HG02623 (cell line): ENCODE measurements around the gene MOB3A.
"Not testable (repeated sequence)": the region's sequence is repeated elsewhere in the genome, so short reads cannot be mapped to it uniquely, and the experiment has no call there.

Experiments
- ATAC-seq: cut with Tn5 transposase; IDR thresholded peaks from one replicate; pipeline ENCODE4 v1.9.1; 2021; ENCODE audit warnings: moderate library complexity; ENCODE audit not compliant: unreplicated experiment

MOB3A gene

DNA sequence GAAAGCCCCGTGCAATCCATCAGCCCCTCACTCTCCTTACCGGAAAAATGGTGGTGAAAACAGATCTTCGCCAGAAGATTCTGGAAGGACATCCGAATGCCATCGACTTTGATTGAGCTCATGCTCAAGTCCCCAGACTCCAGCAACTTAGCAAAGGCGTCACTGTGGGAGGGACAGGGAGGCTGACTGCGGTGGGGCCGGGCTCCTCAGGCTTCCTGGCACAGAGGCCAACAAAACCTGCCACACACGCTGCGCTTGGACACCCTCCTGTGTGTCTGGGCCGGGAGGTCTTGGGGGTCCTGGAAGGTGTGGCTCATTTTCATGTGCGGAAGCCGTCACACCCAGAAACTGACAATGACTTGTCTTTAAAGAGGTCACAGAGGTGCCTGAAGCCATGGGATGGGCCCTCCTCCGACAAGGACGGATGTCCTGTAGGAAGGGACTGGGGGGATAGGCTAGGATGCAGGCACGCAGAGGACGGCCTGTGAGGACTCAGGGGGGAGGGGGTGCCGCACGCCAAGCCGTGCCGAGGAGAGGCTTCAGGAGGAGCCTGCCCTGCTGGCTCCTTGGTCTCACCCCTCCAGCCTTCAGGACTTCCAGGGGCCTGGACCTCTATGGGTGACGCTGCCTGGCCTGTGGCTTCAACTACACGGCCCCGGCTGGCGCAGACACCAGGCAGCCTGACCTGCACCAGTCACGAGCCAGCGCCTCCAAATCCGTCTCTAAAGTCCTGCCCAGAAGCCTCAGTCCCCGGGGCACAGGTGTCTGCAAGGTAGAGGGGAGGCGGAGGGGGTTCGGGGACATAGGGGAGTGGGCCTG lies 13.1 kb upstream of the MOB3A start:
- ATAC-seq = no peak

DNA sequence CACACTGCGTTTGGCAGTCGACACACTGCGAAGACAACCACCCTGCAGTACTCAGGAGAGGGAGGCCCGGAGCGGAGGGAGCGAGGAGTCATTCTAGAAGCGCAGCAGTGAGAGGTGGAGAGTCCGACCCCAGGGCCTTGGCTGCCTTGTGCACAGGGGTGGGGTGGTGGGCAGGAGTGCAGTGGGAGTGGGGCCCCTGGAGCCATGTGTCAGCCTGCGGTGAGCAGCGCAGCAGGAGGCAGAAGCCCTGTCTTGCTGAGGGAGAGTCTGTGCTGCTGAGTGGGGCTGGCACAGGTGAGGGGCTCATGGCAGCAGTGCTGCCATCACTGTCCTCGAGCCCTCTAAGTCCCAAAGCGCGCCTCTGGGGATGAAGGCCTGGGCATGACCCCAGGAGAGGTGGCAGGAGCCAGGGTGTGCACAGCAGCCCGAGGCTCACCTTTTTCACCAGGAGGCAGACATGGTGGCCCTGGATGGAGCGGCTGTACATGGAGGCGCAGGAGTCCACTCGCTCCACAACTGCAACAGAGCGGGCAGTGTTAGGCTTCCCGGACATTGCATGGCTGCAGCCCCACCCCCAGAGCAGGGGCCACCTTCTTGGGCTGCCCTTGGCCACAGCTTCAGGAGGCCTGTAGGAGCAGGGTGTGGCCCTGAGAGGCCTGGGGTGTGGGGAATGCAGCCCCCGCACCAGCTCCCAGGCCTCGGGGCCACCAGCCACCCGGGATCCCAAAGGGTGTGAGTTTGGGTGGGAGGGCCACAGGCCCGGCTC lies 12.3 kb upstream of the MOB3A start:
- ATAC-seq = no peak

DNA sequence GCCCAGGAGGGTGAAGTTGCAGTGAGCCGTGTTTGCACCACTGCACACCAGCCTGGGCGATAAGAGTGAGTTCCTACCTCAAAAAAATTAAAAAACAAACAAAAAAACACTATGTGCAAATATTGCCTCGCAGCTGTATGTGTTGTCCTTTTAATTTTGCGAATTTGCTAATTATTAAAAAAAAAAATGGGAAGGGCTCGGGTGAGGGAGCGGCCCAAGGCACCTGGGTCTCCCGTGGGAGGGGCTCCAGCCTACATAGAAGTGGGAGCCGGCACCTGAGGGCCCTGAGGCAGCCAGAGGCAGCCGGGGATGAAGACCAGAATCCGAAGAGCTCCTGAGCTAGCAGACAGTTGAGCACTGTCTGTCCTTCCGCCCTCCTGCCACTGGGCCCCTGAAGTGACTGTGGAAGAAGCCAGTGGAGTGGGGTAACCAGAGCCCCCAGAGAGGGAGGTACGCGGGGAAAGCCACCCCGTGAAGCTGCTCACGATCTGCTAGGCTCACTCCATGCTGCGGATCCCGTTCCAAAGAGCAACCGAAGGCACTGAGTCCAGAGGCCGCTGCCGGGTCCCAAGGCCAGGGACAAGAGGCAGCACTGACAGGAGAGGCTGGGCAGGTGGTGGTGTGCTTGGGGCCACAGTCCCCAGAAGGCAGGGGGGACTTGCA lies 7.0 kb upstream of the MOB3A start:
- ATAC-seq = no peak

DNA sequence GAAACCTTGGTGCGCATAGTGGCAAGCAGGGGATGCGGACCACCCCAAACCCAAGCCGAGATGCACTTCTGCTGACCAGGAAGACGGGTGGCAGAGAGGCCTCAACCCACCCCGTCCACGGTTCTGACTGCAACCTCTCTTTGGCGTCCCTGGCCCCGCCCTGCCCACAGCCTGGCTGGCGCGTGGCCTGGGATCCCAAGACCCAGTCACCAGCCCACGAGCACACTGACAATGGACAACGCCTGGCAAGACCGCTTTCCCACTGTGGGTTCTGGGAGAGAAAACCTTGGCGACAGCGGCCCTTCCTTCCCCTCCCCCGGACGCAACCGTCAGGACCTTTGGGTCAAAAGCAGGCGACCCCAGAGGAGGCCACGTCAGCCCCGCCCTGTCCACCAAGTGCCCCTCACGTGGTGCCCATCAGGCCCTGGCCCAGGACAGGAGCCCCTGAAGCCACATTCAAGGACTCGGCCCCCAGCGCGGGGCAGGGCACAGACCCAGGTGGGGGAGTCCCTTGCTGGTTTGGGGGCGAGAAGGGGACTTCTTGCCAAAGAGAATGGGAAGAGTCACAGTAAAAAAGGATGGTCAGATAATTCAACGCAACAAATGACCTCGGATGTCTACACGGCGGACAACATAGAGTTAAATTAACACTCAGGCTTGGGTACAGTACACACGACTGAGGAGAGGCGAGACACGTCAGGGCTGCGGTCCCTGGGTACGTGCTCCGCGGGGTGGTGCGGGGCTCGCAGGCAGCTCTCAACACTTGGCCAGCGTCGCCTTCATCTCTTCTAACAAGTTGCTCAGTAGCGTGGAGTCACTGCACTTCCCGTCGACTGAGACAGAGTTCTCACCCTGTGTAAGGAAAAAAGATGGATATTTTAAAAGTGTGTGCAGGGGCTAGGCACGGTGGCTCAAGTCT lies 5.5 kb upstream of the MOB3A start:
- no peak for ATAC-seq

DNA sequence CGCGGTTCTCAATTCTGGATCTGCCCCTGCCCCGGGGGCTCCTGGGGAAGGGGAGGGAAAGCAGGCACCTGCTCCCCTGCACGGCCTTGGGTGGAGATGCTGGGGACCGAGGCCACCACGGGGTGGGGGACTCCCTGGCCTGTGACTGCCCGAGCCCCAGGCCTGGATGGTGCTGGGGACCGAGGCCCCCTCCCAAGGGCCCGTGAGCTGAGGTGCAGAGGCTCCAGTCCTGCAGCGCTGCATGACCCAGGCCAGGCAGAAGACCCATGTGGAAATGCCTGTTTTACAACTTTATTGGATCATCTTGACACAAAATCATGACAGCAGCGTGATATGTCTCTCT lies 4.6 kb upstream of the MOB3A start:
- ATAC-seq = no peak

DNA sequence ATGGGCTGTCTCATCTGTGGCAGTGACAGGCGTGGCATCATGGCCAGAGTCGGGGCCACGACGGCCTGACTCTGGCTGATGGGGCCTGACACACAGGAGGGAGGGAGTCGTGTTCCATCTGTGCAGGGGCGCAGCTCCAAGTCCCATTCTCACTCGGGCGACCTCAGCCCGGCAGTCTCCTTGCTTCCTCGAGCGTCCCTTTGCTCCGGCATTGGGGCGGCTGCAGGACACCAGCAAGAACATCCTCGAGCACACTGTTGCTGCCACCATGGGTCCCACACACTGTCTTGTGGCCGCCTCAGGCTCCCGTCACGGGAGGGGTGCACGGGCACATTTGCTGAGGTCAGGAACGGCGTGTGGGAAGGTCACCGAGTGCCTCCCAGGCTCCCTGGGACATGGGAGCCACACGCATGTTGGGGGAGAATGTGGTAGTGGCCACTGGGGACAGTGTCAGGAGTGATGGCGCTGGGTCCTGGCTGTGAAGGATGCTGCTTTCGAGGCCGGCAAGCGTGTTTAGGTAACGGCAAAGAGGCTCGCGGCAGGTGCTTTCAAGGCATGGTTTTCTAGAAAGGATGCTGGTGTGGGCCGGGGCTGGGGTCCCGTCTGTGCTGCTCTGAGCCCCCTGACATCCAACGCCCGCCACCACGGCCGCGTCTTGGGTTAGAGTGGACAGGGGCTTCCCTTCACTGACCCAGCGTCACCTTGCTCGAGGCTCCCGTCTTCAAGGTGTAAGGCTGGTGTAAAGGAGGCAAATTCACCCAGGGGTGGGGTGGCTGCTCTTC lies 4.0 kb upstream of the MOB3A start:
- ATAC-seq = no peak

DNA sequence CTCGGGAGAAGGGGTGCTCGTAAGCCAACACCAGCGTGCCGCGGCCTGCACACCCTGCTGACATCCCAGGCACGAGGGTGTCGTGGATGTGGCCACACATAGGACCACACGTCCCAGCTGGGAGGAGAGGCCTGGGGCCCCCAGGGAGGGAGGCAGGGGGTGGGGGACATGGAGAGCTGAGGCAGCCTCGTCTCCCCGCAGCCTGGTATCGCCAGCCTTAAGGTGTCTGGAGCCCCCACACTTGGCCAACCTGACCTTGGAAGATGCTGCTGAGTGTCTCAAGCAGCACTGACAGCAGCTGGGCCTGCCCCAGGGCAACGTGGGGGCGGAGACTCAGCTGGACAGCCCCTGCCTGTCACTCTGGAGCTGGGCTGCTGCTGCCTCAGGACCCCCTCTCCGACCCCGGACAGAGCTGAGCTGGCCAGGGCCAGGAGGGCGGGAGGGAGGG lies 3.0 kb upstream of the MOB3A start:
- no peak for ATAC-seq

DNA sequence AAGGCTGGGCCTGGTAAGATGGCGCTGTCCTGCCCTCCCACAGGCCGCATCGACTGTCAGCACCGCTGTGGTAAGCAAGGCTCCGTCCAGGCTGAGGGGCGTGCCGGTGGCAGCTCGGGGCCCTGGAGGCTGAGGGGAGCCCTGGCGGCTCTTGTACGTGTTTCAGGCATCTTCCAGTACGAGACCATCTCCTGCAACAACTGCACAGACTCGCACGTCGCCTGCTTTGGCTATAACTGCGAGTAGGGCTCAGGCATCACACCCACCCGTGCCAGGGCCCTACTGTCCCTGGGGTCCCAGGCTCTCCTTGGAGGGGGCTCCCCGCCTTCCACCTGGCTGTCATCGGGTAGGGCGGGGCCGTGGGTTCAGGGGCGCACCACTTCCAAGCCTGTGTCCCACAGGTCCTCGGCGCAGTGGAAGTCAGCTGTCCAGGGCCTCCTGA lies 1.8 kb upstream of the MOB3A start:
- ATAC-seq = no peak

DNA sequence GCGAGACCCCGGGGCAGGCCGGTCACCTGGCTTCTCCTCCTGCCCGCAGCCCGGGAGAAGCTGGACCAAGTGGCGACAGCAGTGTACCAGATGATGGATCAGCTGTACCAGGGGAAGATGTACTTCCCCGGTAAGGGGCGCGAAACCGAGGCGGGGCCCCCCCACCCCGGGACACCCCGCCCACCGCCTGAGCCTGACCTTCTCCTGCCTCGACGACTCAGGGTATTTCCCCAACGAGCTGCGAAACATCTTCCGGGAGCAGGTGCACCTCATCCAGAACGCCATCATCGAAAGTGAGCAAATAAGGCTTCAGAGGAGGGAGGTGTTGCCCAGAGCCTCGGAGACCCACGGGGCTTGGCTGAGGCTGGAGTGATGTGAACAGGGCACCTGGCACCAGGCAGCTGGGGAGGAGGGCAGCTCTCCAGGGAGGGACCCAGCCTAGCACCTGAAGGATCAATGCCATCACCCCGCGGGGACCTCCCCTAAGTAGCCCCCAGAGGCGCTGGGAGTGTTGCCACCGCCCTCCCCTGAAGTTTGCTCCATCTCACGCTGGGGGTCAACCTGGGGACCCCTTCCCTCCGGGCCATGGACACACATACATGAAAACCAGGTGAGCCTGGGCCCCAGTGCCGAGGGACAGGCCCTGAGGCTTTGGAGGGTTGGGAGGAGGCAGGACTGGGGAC lies 1.2 kb upstream of the MOB3A start:
- no peak for ATAC-seq

DNA sequence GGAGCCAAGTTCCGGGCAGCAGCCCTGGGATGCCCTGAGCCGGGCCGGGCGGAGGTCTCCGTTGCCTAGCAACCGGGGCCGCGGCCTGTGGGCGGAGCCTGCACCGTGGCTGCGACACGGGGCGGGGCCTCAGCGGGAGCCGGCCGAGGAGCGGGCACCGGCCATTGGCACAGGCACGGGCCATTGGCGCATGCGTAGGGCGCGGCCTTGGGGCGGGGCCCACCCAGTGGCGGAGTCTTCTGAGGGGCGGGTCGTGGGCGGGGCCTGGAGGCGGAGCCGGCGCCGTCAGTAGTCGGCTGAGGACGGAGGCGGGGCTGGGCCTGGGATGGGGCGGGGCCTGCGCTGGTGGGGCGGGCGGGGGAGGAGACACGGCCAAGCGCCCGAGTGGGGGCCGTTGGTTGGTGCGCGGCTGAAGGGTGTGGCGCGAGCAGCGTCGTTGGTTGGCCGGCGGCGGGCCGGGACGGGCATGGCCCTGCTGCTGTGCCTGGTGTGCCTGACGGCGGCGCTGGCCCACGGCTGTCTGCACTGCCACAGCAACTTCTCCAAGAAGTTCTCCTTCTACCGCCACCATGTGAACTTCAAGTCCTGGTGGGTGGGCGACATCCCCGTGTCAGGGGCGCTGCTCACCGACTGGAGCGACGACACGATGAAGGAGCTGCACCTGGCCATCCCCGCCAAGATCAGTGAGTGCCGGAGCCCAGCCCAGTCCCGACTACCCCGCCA lies 515 bp upstream of the MOB3A start, which contains the start of gene IZUMO4:
Gene IZUMO4, plus strand, starts transcription at position 436 of the 723 bp plus-strand sequence. Its CDS starts 31 bp downstream, at position 467.
- peak; percentile 61 for ATAC-seq

DNA sequence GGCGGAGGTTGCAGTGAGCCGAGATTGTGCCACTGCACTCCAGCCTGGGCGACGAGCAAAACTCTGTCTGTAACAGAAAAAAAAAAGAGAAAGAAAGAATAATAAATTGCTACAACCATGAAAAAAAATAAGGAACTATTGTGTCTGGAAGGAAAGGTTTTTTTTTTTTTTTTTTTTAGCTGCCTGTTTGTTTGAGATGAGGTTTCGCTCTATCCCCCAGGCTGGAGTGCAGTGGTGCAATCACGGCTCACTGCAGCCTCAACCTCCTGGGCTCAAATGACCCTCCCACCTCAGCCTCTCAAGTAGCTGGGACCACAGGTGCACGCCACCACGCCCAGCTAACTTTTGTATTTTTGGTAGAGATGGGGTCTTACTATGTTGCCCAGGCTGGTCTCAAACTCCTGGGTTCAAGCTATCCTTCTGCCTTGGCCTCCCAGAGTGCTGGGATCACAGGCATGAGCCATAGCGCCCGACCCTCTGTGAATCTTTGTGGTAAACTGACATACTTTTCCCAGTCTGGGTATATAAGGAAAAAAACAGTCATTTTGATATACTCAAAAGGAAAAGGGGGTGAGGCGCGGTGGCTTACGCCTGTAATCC lies 4.1 kb downstream of the MOB3A start:
- not testable (repeated sequence) for ATAC-seq

DNA sequence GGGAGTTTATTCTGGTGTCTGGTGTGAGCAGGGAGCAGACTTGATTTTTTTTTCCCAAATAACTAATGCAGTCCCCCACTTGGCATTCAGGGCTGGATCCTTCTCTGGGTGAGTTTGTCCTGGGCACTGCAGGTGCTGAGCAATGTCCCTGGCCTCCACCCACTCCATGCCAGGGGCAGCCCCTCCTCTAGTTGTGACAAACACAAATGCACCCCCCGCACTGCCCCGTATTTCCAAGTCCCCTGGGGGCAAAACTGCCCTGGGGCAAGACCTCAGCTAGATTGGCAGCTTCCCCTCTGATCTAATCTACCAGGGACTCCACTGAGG lies 6.4 kb downstream of the MOB3A start:
- ATAC-seq = no peak

DNA sequence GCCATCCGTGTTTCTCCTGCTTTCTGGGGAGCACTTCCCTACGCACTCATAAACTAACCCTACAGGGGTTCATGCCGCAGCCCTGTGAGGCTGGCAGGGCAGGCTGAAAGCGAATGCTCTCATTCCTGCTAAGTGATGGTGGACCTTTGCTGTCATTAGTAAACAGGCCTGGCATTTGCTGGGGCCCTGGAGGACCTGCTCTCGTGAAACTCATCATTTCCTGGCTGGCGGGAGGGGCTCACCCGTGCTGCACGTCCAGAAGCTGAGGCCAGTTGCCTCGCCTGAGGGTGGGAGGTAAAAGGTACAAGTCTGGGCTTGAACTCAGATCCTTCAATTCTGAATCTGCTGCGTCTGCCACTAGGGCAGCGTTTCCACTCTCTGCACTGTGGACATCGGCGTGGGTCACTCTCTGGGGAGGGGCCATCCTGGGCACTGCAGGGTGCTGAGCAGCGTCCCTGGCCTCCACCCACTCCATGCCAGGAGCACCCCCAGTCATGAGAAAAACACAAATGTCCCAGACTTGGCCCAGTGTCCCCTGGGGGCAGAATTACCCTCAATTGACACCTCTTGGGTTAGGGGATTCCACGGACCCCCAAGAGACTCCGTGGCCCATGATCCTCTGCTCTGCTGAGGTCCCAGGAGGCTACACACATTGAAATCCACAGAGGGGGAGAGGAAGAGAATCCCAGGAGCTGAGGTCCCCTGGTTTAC lies 7.0 kb downstream of the MOB3A start:
- ATAC-seq = no peak

DNA sequence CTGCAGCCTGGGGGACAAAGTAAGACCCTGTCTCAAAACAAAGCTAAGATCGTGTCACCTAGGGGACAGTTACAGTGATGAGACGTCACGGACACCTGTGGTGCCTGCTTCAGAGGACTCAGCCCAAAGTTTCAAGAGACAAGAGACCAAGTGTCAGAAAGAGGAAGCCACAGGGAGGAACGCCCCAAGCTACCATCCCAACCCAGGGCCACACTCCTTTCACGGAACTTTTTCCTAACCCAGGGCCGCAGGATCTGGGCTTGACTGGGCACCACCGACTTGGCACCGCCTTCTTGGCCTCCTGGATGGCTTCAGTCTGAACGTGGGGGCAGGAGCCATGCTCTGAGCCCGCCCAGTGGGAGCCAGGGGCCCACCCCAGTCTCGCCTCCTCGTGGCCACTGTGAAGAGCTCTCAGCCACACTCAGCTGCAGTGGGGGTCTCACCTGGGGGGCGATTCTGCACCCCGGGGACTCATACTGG lies 8.5 kb downstream of the MOB3A start:
- ATAC-seq = no peak

DNA sequence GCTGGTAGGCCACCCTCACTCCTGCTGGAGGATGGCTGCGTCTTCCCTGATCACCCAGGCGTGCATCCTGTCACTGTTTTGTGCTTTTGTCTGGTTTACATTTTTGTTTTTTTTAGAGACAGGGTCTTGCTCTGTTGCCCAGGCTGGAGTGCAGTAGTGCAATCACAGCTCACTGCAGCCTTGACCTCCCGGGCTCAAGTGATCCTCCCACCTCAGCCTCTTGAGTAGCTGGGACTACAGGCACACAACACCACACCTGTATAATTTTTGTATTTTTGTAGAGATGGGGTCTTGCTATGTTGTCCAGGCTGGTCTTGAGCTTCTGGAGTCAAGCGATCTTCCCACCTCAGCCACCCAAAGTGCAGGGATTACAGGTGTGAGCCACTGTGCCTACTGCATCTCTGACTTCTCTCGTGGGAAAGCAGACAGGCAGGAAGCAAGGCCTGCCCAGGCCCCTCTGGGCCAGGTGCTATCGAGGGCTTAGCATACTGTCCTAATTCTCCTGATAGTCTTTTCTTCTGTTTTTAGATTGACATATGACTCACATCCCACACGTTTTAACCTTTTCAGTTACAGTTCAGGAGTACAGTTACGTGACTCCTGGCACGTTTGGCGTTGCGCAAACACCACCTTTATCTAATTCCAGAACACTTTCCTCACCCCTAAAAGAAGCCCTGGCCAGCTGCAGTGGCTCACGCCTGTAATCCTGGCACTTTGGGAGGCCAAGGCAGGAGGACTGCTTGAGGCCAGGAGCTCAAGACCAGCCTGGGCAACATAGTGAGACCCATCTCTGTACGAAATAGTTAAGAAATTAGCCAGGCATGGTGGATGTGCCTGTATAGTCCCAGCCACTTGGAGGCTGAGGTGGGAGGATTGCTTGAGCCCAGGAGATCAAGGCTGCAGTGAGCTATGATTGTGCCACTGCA lies 9.2 kb downstream of the MOB3A start:
- peak; percentile 25 for ATAC-seq

DNA sequence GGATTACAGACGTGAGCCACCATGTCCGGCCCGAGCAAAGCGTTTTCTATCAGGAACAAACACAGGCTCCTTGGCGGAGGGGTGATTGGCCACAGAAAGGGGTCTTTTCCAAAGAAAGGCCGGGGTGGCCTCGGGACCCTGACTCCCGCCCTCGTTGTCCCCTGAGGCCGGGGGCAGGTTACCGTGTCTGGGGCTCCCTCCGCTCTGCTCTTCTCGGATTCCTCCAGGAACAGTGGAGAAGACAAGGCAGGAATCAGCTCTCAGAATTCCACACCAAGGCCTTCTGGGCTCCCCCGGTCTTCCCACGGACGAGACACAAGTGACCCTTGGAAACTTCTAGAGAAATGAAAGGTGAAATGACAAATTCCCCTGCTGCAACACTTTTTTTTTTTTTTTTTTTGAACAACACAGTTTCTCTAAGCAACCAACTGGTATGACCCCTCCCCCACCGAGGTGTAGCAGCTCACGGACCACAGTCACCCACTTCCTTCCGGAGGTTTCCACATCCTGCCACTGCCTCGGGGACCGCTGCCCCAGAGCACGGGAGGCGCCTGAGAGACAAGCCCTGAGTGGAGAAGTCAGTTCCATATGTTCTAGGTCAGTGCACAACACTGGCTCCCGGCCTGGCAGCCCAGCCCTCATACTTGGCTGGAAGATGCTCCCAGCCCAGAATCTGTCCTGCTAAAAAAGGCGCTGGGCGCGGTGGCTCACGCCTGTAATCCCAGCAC lies 11.0 kb downstream of the MOB3A start:
- ATAC-seq = peak; percentile 39
